PC-3 (cell line): ENCODE measurements around the gene SLC25A26. TPM values are rescaled to one million over a fixed set of nuclear protein-coding genes. Genes with fewer than 3 reads are reported as not detected.

ENCODE experiments used
- ATAC-seq: fragments of 200-7000 bp; cut with Tn5 transposase; 2 replicates; pipeline ENCODE4 v1.9.1; 2020; ENCODE audit warnings: mild to moderate bottlenecking, moderate library complexity
- BruUV-seq: library from RNA; stranded (reverse); fragments of 400-500 nt; replicated peaks from 2 replicates; lab custom pipeline; 2021; lab: Mats Ljungman, UMichigan
- CTCF ChIA-PET: fragments of 300-600 bp; sonication (Branson Sonifier 250); formaldehyde crosslinking; loops from one replicate; lab custom pipeline; 2022; ENCODE audit warnings: antibody characterized with exemption; lab: Charles Lee
- POLR2A ChIA-PET: fragments of 300-600 bp; sonication (Branson Sonifier 250); formaldehyde crosslinking; loops from one replicate; lab custom pipeline; 2022; ENCODE audit warnings: antibody characterized with exemption; ENCODE audit not compliant: unreplicated experiment; lab: Charles Lee
- DNase-seq: peaks from one replicate; pipeline ENCODE4 v3.0.0-alpha.2; 2015
- H2AFZ ChIP-seq: fragments of 300-600 bp; sonication (generic); 2 replicates; pipeline ENCODE4 v1.6.0; 2016; ENCODE audit warnings: antibody characterized with exemption, low read length
- H3F3A ChIP-seq: fragments of 300-600 bp; sonication (generic); one replicate; pipeline ENCODE4 v1.6.0; 2017; ENCODE audit warnings: antibody characterized with exemption, low read length, control low read depth, mild to moderate bottlenecking; ENCODE audit not compliant: unreplicated experiment
- H3K27ac ChIP-seq: fragments of 300-600 bp; sonication (generic); 2 replicates; pipeline ENCODE4 v1.5.1; 2016; ENCODE audit warnings: mild to moderate bottlenecking, low read length
- H3K27me3 ChIP-seq: fragments of 300-600 bp; sonication (generic); 2 replicates; pipeline ENCODE4 v1.6.1; 2016; ENCODE audit warnings: low read length, mixed read lengths
- H3K36me3 ChIP-seq: fragments of 300-600 bp; sonication (generic); 2 replicates; pipeline ENCODE4 v1.6.1; 2016; ENCODE audit warnings: low read depth, mixed run types, low read length, mixed read lengths
- H3K4me1 ChIP-seq: fragments of 300-600 bp; sonication (generic); 2 replicates; pipeline ENCODE4 v1.5.1; 2016; ENCODE audit warnings: low read length; ENCODE audit not compliant: insufficient read depth
- H3K4me2 ChIP-seq: fragments of 300-600 bp; sonication (generic); 2 replicates; pipeline ENCODE4 v1.6.0; 2016; ENCODE audit warnings: low read length
- H3K4me3 ChIP-seq: fragments of 300-600 bp; sonication (generic); 2 replicates; pipeline ENCODE4 v1.5.1; 2016; ENCODE audit warnings: mild to moderate bottlenecking, low read length, mixed read lengths
- H3K79me2 ChIP-seq: fragments of 300-600 bp; sonication (generic); 2 replicates; pipeline ENCODE4 v1.6.1; 2017; ENCODE audit warnings: low read length, mixed read lengths
- H3K9ac ChIP-seq: fragments of 300-600 bp; sonication (generic); 2 replicates; pipeline ENCODE4 v1.6.0; 2016; ENCODE audit warnings: mild to moderate bottlenecking, low read length
- H3K9me2 ChIP-seq: fragments of 300-600 bp; sonication (generic); replicated peaks from 2 replicates; pipeline ENCODE4 v1.6.1; 2016; ENCODE audit warnings: mixed run types, low read length, mixed read lengths
- H3K9me3 ChIP-seq: fragments of 300-600 bp; sonication (generic); 2 replicates; pipeline ENCODE4 v1.6.1; 2016; ENCODE audit warnings: low read length, mixed read lengths
- H4K20me1 ChIP-seq: fragments of 300-600 bp; sonication (generic); 2 replicates; pipeline ENCODE4 v1.6.1; 2016; ENCODE audit warnings: low read length, mixed read lengths
- CTCF ChIP-seq: fragments of 300-600 bp; sonication (generic); conservative IDR thresholded peaks from 2 replicates; pipeline ENCODE4 v1.5.1; 2017; ENCODE audit warnings: antibody characterized with exemption, low read depth, mild to moderate bottlenecking, low read length
- EZH2 ChIP-seq: fragments of 300-600 bp; sonication (generic); IDR thresholded peaks from one replicate; pipeline ENCODE4 v1.6.1; 2017; ENCODE audit warnings: antibody characterized with exemption, mild to moderate bottlenecking, low read length; ENCODE audit not compliant: unreplicated experiment
- EZH2phosphoT487 ChIP-seq: fragments of 300-600 bp; sonication (generic); IDR thresholded peaks from 2 replicates; pipeline ENCODE4 v1.6.1; 2018; ENCODE audit warnings: mild to moderate bottlenecking, antibody characterized with exemption, low read length, borderline replicate concordance
- intact Hi-C: fragments of 100-400 bp; cut with micrococcal nuclease; formaldehyde crosslinking; loops from 2 replicates; pipeline ENCODE4 v1.9.0; 2023
- total RNA-seq: library from RNA; depleted of rRNA; stranded (reverse); fragments of >200 nt; gene quantifications from 2 replicates; pipeline ENCODE4 v1.2.3, GENCODE V29; 2014

SLC25A26 gene
- total RNA-seq, 1 experiment from 2014 or later: 7.9 TPM

DNA sequence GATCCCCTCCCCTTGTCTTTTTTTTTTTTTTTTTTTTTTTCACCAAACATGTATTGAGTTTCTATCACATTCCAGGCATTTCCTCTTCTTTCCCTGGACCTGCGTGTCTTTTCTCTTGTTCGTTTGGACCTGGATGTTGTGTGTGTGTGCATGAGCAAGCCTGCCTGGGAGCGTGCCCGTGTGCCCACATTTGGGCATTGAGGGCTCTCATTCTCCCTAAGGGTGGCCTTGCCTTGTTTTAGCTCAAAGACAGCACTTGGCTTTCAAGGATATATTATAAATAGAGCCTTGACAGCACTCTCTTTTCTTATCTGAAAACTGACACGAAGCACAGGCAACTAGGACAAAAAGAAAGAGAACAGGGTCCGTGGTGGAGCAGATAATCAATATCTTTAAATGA lies 39.0 kb upstream of the SLC25A26 start:
- ChIA-PET POLR2A (no interaction called here), CTCF (no interaction called here)
- Histone ChIP-seq H3K9ac (no peak overlapping the region), H3K4me2 (no peak overlapping the region), H2AFZ (no peak overlapping the region), H3K9me3 (no peaks in the 10 kb centered on the region), H3K27me3 (no peaks in the 10 kb centered on the region), H3K4me3 (no peak overlapping the region), H3K4me1 (no peaks in the 10 kb centered on the region), H4K20me1 (no peaks in the 10 kb centered on the region), H3K36me3 (no peaks in the 10 kb centered on the region), H3K79me2 (no peaks in the 10 kb centered on the region), H3K9me2 (no peaks in the 10 kb centered on the region), H3F3A (no peaks in the 10 kb centered on the region), H3K27ac (no peak overlapping the region)
- ATAC-seq (no peak), DNase-seq (no peak)
- intact Hi-C loops: no loop called here
- TF ChIP-seq EZH2: no peak
- TF ChIP-seq EZH2phosphoT487: no peak
- TF ChIP-seq CTCF: no peak
- BruUV-seq: no TSS peak

- Histone ChIP-seq H4K20me1 (no peaks in the 10 kb centered on the region), H3F3A (no peaks in the 10 kb centered on the region), H3K9ac (no peak overlapping the region), H3K27me3 (no peaks in the 10 kb centered on the region), H3K9me3 (no peaks in the 10 kb centered on the region), H3K4me1 (no peaks in the 10 kb centered on the region), H3K27ac (no peak overlapping the region), H3K79me2 (no peaks in the 10 kb centered on the region), H3K4me2 (no peak overlapping the region), H3K4me3 (no peak overlapping the region), H2AFZ (no peak overlapping the region), H3K9me2 (no peaks in the 10 kb centered on the region), H3K36me3 (no peaks in the 10 kb centered on the region)
- no TSS peak for BruUV-seq
- no peak for DNase-seq
- no peak for TF ChIP-seq CTCF
- no peak for TF ChIP-seq EZH2phosphoT487
- no peak for TF ChIP-seq EZH2
- ATAC-seq: no peak
- intact Hi-C loops: no loop called here
- ChIA-PET POLR2A (interaction anchor here (0.7 kb wide), 1 partner anchor 605 kb away, joined by 4 read pairs; no protein-coding TSS in a partner anchor), CTCF (no interaction called here)
Observed at GRCh38 chr3:66182246-66182645, 38.6 kb upstream of the SLC25A26 start.

GRCh38 chr3:66186545-66186944 lies 34.3 kb upstream of the SLC25A26 start:
- Histone ChIP-seq H3K4me1 (no peaks in the 10 kb centered on the region), H4K20me1 (no peaks in the 10 kb centered on the region), H3K36me3 (no peaks in the 10 kb centered on the region), H3K4me3 (no peak overlapping the region), H3K27me3 (no peaks in the 10 kb centered on the region), H3K9ac (no peak overlapping the region), H3K4me2 (no peak overlapping the region), H3K9me3 (no peaks in the 10 kb centered on the region), H3K27ac (no peak overlapping the region), H3F3A (no peaks in the 10 kb centered on the region), H2AFZ (no peak overlapping the region), H3K79me2 (no peaks in the 10 kb centered on the region), H3K9me2 (no peaks in the 10 kb centered on the region)
- POLR2A ChIA-PET: no interaction called here
- DNase-seq (no peak), ATAC-seq (no peak)
- BruUV-seq: no TSS peak
- TF ChIP-seq CTCF (no peak), EZH2phosphoT487 (no peak), EZH2 (no peak)
- intact Hi-C loops: no loop called here
- CTCF ChIA-PET: no interaction called here
